Trophoblast cell (in vitro differentiated cells and primary cell): ENCODE measurements around the gene TMEM25.

Experiments used
- DNase-seq, 2 donors: peaks; one replicate each; pipeline ENCODE4 v3.0.0-alpha.2; 2016
- H2AFZ ChIP-seq: 2 replicates; pipeline ENCODE4 v1.6.1; 2013; ENCODE audit warnings: low read length, moderate library complexity, mild to moderate bottlenecking; ENCODE audit not compliant: insufficient read depth, poor library complexity
- H2AK5ac ChIP-seq: 2 replicates; pipeline ENCODE4 v1.6.1; 2013; ENCODE audit warnings: mild to moderate bottlenecking, low read length
- H2BK120ac ChIP-seq: 2 replicates; pipeline ENCODE4 v1.6.1; 2013; ENCODE audit warnings: low read length, mild to moderate bottlenecking, moderate library complexity; ENCODE audit not compliant: insufficient read depth, poor library complexity
- H2BK12ac ChIP-seq: 2 replicates; pipeline ENCODE4 v1.6.1; 2013; ENCODE audit warnings: mild to moderate bottlenecking, low read length, moderate library complexity
- H2BK5ac ChIP-seq: 2 replicates; pipeline ENCODE4 v1.6.1; 2013; ENCODE audit warnings: low read length, low read depth, moderate library complexity, mild to moderate bottlenecking; ENCODE audit not compliant: poor library complexity
- H3K14ac ChIP-seq: 2 replicates; pipeline ENCODE4 v1.6.1; 2013; ENCODE audit warnings: mild to moderate bottlenecking, low read length
- H3K18ac ChIP-seq: 2 replicates; pipeline ENCODE4 v1.6.1; 2013; ENCODE audit warnings: mild to moderate bottlenecking, low read length
- H3K23ac ChIP-seq: 2 replicates; pipeline ENCODE4 v1.6.1; 2013; ENCODE audit warnings: low read length
- H3K27ac ChIP-seq: 2 replicates; pipeline ENCODE4 v1.5.1; 2013; ENCODE audit warnings: low read depth, mild to moderate bottlenecking, inconsistent platforms, low read length, moderate library complexity
- H3K27me3 ChIP-seq: 2 replicates; pipeline ENCODE4 v1.6.1; 2013; ENCODE audit warnings: inconsistent platforms, mild to moderate bottlenecking, low read length, moderate library complexity; ENCODE audit not compliant: insufficient read depth
- H3K36me3 ChIP-seq, 2 experiments: 1 replicate in 1 of 2; 2 replicates in 1 of 2; pipeline ENCODE4 v1.6.1; 2013; ENCODE audit warnings: low read length in 2 of 2, mild to moderate bottlenecking in 2 of 2, moderate library complexity in 1 of 2; ENCODE audit not compliant: insufficient read depth in 2 of 2, control insufficient read depth in 1 of 2
- H3K4ac ChIP-seq: 2 replicates; pipeline ENCODE4 v1.6.1; 2013; ENCODE audit warnings: low read depth, mild to moderate bottlenecking, low read length, moderate library complexity
- H3K4me1 ChIP-seq, 2 experiments: 1 replicate in 1 of 2; 2 replicates in 1 of 2; pipeline ENCODE4 v1.6.1; 2013; ENCODE audit warnings: low read length in 2 of 2, mild to moderate bottlenecking in 2 of 2, moderate library complexity in 1 of 2; ENCODE audit not compliant: insufficient read depth in 2 of 2, control insufficient read depth in 1 of 2
- H3K4me2 ChIP-seq: 2 replicates; pipeline ENCODE4 v1.6.1; 2013; ENCODE audit warnings: inconsistent platforms, mild to moderate bottlenecking, low read length, moderate library complexity
- H3K4me3 ChIP-seq: 2 replicates; pipeline ENCODE4 v1.5.1; 2013; ENCODE audit warnings: mild to moderate bottlenecking, low read depth, low read length, inconsistent platforms
- H3K79me1 ChIP-seq: one replicate; pipeline ENCODE4 v1.6.1; 2013; ENCODE audit warnings: low read length
- H3K79me2 ChIP-seq: 2 replicates; pipeline ENCODE4 v1.6.1; 2013; ENCODE audit warnings: low read length, mild to moderate bottlenecking; ENCODE audit not compliant: control insufficient read depth, insufficient read depth, poor library complexity
- H3K9ac ChIP-seq: 2 replicates; pipeline ENCODE4 v1.6.1; 2013; ENCODE audit warnings: mild to moderate bottlenecking, low read length
- H3K9me3 ChIP-seq: 2 replicates; pipeline ENCODE4 v1.6.1; 2013; ENCODE audit warnings: low read depth, mild to moderate bottlenecking, control low read depth, inconsistent platforms, low read length; ENCODE audit not compliant: insufficient read depth
- H4K12ac ChIP-seq: 2 replicates; pipeline ENCODE4 v1.6.1; 2013; ENCODE audit warnings: low read depth, mild to moderate bottlenecking, low read length, moderate library complexity
- H4K8ac ChIP-seq: 2 replicates; pipeline ENCODE4 v1.6.1; 2013; ENCODE audit warnings: low read depth, mild to moderate bottlenecking, low read length, moderate library complexity
- H4K91ac ChIP-seq: one replicate; pipeline ENCODE4 v1.6.1; 2013; ENCODE audit warnings: low read depth, mild to moderate bottlenecking, low read length, moderate library complexity
- WGBS: extraction: QIAGEN DNeasy Blood & Tissue Kit; methylation state at CpG from one replicate; pipeline ENCODE4 v1.1.7; 2013; ENCODE audit warnings: missing lambda C conversion rate; ENCODE audit not compliant: insufficient read length, insufficient coverage; ENCODE audit errors: extremely low coverage; 5-methylcytosine and 5-hydroxymethylcytosine counted together

TMEM25 gene

GRCh38 chr11:118511601-118512000, 19.4 kb upstream of the TMEM25 start:
- no peak overlapping the region for H3K27ac ChIP-seq
- H2AK5ac ChIP-seq, result no peak overlapping the region
- H3K4me1 ChIP-seq, result no peaks in the 10 kb centered on the region
- H2BK5ac ChIP-seq, result no peak overlapping the region
- no CpG with 5 or more reads among the region's 5 CpGs for WGBS
- no peak overlapping the region for H3K4ac ChIP-seq
- no peak overlapping the region for H4K12ac ChIP-seq
- no peak overlapping the region for H2AFZ ChIP-seq
- no peak overlapping the region for H2BK12ac ChIP-seq
- H3K9me3 ChIP-seq, result no peaks in the 10 kb centered on the region
- no peak overlapping the region for H2BK120ac ChIP-seq
- peaks cover 21 to 38% of the 10 kb centered on the region in 2 experiments for H3K36me3 ChIP-seq
- no peak overlapping the region for H3K4me3 ChIP-seq
- DNase-seq, result no peak
- no peak overlapping the region for H3K23ac ChIP-seq
- no peaks in the 10 kb centered on the region for H3K27me3 ChIP-seq
- no peak overlapping the region for H3K18ac ChIP-seq
- H3K79me2 ChIP-seq, result no peaks in the 10 kb centered on the region
- H3K79me1 ChIP-seq, result no peaks in the 10 kb centered on the region
- no peak overlapping the region for H4K91ac ChIP-seq
- no peak overlapping the region for H4K8ac ChIP-seq
- no peak overlapping the region for H3K4me2 ChIP-seq
- no peak overlapping the region for H3K9ac ChIP-seq
- no peak overlapping the region for H3K14ac ChIP-seq

DNA sequence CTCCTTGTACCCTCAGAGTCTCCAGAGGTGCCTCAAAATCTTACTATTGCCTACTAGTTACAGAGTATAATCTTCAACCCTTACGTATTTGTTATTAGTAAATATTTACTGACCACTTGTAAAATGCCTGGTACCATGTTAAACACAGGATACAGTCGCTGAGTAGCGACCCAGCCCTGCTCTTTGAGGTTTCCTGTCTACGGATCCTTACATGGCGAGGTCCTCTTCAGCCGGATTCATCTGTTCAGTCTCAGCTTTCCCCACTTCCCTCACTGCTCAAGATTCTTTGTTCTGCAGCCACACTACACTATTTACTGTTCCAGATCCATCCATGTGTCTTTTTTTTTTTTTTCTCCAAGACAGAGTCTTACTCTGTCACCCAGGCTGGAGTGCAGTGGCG, 16.9 kb upstream of the TMEM25 start:
- Histone ChIP-seq H2AK5ac (no peak overlapping the region), H3K9ac (no peak overlapping the region), H3K27me3 (no peaks in the 10 kb centered on the region), H2BK120ac (no peak overlapping the region), H4K12ac (no peak overlapping the region), H2AFZ (no peak overlapping the region), H3K23ac (no peak overlapping the region), H3K79me2 (no peaks in the 10 kb centered on the region), H4K8ac (no peak overlapping the region), H3K4me3 (no peak overlapping the region), H2BK5ac (no peak overlapping the region), H3K14ac (no peak overlapping the region), H3K27ac (no peak overlapping the region), H3K4me2 (no peak overlapping the region), H2BK12ac (no peak overlapping the region), H4K91ac (no peak overlapping the region), H3K18ac (no peak overlapping the region), H3K4me1 (no peaks in the 10 kb centered on the region), H3K4ac (no peak overlapping the region), H3K9me3 (no peaks in the 10 kb centered on the region), H3K79me1 (no peaks in the 10 kb centered on the region), H3K36me3 (peaks cover 13 to 30% of the 10 kb centered on the region in 2 experiments)
- no CpG with 5 or more reads among the region's 7 CpGs for WGBS
- DNase-seq, result no peak

DNA sequence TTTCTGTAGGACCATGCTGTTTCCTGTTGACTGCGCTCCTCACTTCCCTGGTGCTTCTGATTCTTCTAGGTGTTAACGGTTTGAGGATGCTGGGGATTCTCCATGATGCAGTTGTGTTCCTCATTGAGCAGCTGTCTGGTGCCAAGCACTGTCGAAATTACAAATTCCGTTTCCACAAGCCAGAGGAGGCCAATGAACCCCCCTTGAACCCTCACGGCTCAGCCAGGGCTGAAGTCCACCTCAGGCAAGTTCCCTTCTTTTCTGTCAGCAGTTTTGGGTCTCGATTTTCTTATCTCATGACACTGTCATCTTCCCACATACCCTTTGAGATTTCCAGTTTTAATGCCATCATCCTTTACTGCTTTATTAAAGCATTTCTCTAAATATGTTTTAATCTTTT, 11.4 kb upstream of the TMEM25 start:
- Histone ChIP-seq H2AK5ac (no peak overlapping the region), H3K4me2 (no peak overlapping the region), H4K12ac (no peak overlapping the region), H4K8ac (no peak overlapping the region), H3K9ac (no peak overlapping the region), H3K14ac (no peak overlapping the region), H3K79me2 (no peaks in the 10 kb centered on the region), H3K27me3 (no peaks in the 10 kb centered on the region), H2BK120ac (no peak overlapping the region), H3K23ac (no peak overlapping the region), H2BK12ac (no peak overlapping the region), H3K4me1 (no peaks in the 10 kb centered on the region), H3K4me3 (no peak overlapping the region), H2AFZ (no peak overlapping the region), H3K9me3 (no peaks in the 10 kb centered on the region), H2BK5ac (no peak overlapping the region), H3K79me1 (no peaks in the 10 kb centered on the region), H3K36me3 (peaks cover 33 to 54% of the 10 kb centered on the region in 2 experiments), H3K4ac (no peak overlapping the region), H3K18ac (no peak overlapping the region), H3K27ac (no peak overlapping the region), H4K91ac (no peak overlapping the region)
- no peak for DNase-seq
- WGBS, result no CpG with 5 or more reads among the region's 6 CpGs

- Histone ChIP-seq H3K4me3 (no peak overlapping the region), H2BK12ac (no peak overlapping the region), H2AFZ (no peak overlapping the region), H2BK5ac (no peak overlapping the region), H3K4ac (no peak overlapping the region), H3K79me2 (no peaks in the 10 kb centered on the region), H3K27me3 (no peaks in the 10 kb centered on the region), H3K9ac (no peak overlapping the region), H3K23ac (no peak overlapping the region), H2AK5ac (no peak overlapping the region), H3K4me1 (no peaks in the 10 kb centered on the region), H4K91ac (no peak overlapping the region), H3K36me3 (peaks cover 27 to 50% of the 10 kb centered on the region in 2 experiments), H4K8ac (no peak overlapping the region), H3K14ac (no peak overlapping the region), H3K79me1 (no peaks in the 10 kb centered on the region), H3K4me2 (no peak overlapping the region), H2BK120ac (no peak overlapping the region), H4K12ac (no peak overlapping the region), H3K9me3 (no peaks in the 10 kb centered on the region), H3K18ac (no peak overlapping the region), H3K27ac (no peak overlapping the region)
- no CpG with 5 or more reads among the region's 13 CpGs for WGBS
- DNase-seq, result no peak
Observed at GRCh38 chr11:118521892-118522311, 9.1 kb upstream of the TMEM25 start.
